ENCODE results near the gene ARHGAP6. TPM values are rescaled to one million over a fixed set of nuclear protein-coding genes. Genes with fewer than 3 reads are reported as not detected.

ARHGAP6 gene
- total RNA-seq, 6 donors from 2014 or later = 14.4 to 40.9 (median 18.0) TPM

GRCh38 chrX:11193035-11193469 is 472.7 kb downstream of the ARHGAP6 start:
- no peak overlapping the region for H3K4me3 ChIP-seq
- DNase-seq (no peak), ATAC-seq (ENCODE audit: low FRiP score in 2 of 2) (no peak)
- WGBS, 2 donors = 17 to 50% methylated on average over 5 of the region's 5 CpGs
- TF ChIP-seq POLR2A (IDR thresholded peaks at IDR 0.05) (no peak), POLR2AphosphoS5 (IDR thresholded peaks at IDR 0.05) (no peak), CTCF (IDR thresholded peaks at IDR 0.05) (no peak), EP300 (IDR thresholded peaks at IDR 0.05) (no peak)
- no peaks in the 10 kb centered on the region for H3K36me3 ChIP-seq
- H3K27ac ChIP-seq = no peak overlapping the region
- no peaks in the 10 kb centered on the region for H3K9me3 ChIP-seq
- H3K4me1 ChIP-seq = no peaks in the 10 kb centered on the region
- H3K27me3 ChIP-seq = no peaks in the 10 kb centered on the region

GRCh38 chrX:11190745-11191510 is 474.8 kb downstream of the ARHGAP6 start:
- WGBS, 2 donors = 54 to 66% methylated on average over 8 of the region's 8 CpGs
- no peak for TF ChIP-seq EP300 (IDR thresholded peaks at IDR 0.05)
- TF ChIP-seq CTCF (IDR thresholded peaks at IDR 0.05) = no peak
- no peak for TF ChIP-seq POLR2A (IDR thresholded peaks at IDR 0.05)
- no peak for TF ChIP-seq POLR2AphosphoS5 (IDR thresholded peaks at IDR 0.05)
- ATAC-seq (ENCODE audit: low FRiP score in 2 of 2) (no peak), DNase-seq (no peak)
- no peaks in the 10 kb centered on the region for H3K36me3 ChIP-seq
- H3K27ac ChIP-seq = no peak overlapping the region
- H3K4me1 ChIP-seq = no peaks in the 10 kb centered on the region
- H3K4me3 ChIP-seq = no peak overlapping the region
- no peaks in the 10 kb centered on the region for H3K9me3 ChIP-seq
- no peaks in the 10 kb centered on the region for H3K27me3 ChIP-seq

GRCh38 chrX:11189097-11189496 is 476.6 kb downstream of the ARHGAP6 start:
- TF ChIP-seq POLR2AphosphoS5 (IDR thresholded peaks at IDR 0.05) = no peak
- TF ChIP-seq POLR2A (IDR thresholded peaks at IDR 0.05) = no peak
- TF ChIP-seq EP300 (IDR thresholded peaks at IDR 0.05) = no peak
- no peak for TF ChIP-seq CTCF (IDR thresholded peaks at IDR 0.05)
- ATAC-seq (ENCODE audit: low FRiP score in 2 of 2) = no peak
- 100% methylated on average over 1 of the region's 1 CpG for WGBS, 2 donors

GRCh38 chrX:11188664-11189063 is 477.1 kb downstream of the ARHGAP6 start:
- H3K4me3 ChIP-seq = no peak overlapping the region
- H3K27me3 ChIP-seq = no peaks in the 10 kb centered on the region
- TF ChIP-seq POLR2A (IDR thresholded peaks at IDR 0.05) = no peak
- H3K27ac ChIP-seq = no peak overlapping the region
- no peaks in the 10 kb centered on the region for H3K9me3 ChIP-seq
- H3K36me3 ChIP-seq = peaks cover 0 to 3% (median 0%) of the 10 kb centered on the region in 4 donors
- no peak for DNase-seq
- H3K4me1 ChIP-seq = no peaks in the 10 kb centered on the region
- WGBS, 2 donors = 77 to 84% methylated on average over 5 to 7 of the region's 7 CpGs
- ATAC-seq (ENCODE audit: low FRiP score in 2 of 2) = no peak

More at GRCh38 chrX:11189097-11189496, 476.6 kb downstream of the ARHGAP6 start:
- no peak for DNase-seq
- Histone ChIP-seq H3K27ac (no peak overlapping the region), H3K4me1 (no peaks in the 10 kb centered on the region), H3K36me3 (peaks cover 0 to 3% (median 0%) of the 10 kb centered on the region in 4 donors), H3K9me3 (no peaks in the 10 kb centered on the region), H3K27me3 (no peaks in the 10 kb centered on the region), H3K4me3 (no peak overlapping the region)

- no peak for DNase-seq
- Histone ChIP-seq H3K4me1 (no peaks in the 10 kb centered on the region), H3K27ac (no peak overlapping the region), H3K27me3 (no peaks in the 10 kb centered on the region), H3K9me3 (no peaks in the 10 kb centered on the region), H3K36me3 (peaks cover 0 to 3% (median 0%) of the 10 kb centered on the region in 4 donors), H3K4me3 (no peak overlapping the region)
- TF ChIP-seq CTCF (IDR thresholded peaks at IDR 0.05) = no peak
- no peak for TF ChIP-seq POLR2A (IDR thresholded peaks at IDR 0.05)
- no peak for TF ChIP-seq POLR2AphosphoS5 (IDR thresholded peaks at IDR 0.05)
- TF ChIP-seq EP300 (IDR thresholded peaks at IDR 0.05) = no peak
- 75 to 93% methylated on average over 3 of the region's 3 CpGs for WGBS, 2 donors
- no peak for ATAC-seq (ENCODE audit: low FRiP score in 2 of 2)
Measured at GRCh38 chrX:11187001-11187400, 478.7 kb downstream of the ARHGAP6 start.

Data from upper lobe of left lung (tissue), 6 donors.